NCI-H1436 (cell line): ENCODE results near the gene FASN.

Experiments used
- DNase-seq: peaks from one replicate; lab custom pipeline; 2025; lab: John Stamatoyannopoulos, UW

Gene FASN

DNA sequence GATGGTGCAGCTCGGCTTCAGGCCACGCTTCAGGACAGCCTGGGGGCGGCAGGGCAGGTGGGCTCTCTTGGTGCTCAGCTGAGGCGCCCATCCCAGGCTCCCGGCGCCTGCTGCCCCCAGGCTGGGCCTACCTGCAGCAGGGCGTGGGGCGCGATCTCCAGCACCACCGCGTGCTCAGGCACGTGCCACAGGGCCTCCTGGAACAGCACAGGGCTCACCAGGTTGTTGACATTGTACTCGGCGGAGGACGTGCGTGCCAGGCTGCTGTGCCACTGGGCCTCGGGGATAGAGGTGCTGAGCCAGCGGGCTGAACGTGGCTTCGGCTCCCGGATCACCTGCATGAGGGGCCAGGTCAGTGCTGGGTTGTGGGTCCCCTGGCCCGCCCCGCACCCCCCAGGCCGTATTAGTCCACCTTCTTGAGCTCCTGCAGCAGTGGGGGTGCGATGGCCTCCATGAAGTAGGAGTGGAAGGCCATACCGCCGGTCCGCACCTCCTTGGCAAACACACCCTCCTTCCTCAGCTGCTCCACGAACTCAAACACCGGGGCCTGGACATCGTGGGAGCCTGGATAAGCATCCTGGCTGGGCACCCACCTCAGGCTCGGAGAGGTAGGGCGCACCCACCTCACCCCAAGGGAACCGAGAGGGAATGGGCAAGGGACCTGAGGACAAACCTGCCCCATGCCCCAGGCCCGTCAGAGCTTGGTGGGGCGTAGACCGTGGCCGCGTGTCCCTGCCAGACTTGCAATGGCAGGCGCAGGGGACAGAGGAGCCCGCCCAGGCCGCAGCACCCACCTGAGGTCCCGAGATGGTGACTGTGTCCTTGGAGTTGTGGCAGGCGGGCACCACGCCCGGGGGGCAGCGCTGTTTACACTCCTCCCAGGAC, 9.0 kb downstream of the FASN start:
- DNase-seq: no peak

DNA sequence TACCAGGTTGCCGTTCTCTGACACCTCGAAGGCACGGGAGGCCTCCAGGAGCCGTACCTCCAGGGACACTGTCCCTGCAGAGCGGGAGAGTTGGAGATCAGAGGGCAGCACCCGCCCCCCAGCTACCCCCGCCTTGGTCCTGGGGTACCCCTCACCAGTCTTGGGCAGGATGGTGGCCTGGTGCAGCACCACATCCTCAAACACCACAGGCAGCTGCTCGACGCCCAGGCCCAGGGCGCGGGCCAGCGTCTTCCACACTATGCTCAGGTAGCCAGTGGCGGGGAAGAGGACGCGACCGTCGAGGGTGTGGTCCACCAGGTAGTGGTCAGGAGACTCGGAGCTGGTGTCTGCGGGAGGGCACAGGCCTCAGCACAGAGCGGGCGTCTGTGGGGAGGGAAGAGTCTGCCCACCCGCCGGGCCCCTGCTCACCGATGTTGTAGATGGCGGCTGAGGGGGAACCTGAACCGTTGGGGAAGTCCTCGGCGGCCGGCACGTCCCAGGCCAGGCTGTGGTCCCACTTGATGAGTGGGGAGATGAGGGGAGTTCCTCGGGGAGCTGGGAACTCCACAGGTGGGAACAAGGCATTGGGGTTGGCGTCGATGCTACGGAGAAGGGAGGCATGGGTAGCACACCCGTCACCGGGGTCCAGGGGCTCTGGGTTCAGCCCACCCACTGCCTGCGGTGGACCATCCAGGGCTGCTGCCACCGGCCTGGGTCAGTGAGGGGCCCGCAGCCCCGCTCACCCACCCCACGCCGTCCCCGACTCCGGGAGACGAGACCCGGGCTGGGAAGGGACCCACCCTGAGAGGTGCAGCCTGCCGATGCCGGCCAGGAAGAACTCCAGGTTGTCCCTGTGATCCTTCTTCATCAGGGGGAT, 9.8 kb downstream of the FASN start:
- no peak for DNase-seq

DNA sequence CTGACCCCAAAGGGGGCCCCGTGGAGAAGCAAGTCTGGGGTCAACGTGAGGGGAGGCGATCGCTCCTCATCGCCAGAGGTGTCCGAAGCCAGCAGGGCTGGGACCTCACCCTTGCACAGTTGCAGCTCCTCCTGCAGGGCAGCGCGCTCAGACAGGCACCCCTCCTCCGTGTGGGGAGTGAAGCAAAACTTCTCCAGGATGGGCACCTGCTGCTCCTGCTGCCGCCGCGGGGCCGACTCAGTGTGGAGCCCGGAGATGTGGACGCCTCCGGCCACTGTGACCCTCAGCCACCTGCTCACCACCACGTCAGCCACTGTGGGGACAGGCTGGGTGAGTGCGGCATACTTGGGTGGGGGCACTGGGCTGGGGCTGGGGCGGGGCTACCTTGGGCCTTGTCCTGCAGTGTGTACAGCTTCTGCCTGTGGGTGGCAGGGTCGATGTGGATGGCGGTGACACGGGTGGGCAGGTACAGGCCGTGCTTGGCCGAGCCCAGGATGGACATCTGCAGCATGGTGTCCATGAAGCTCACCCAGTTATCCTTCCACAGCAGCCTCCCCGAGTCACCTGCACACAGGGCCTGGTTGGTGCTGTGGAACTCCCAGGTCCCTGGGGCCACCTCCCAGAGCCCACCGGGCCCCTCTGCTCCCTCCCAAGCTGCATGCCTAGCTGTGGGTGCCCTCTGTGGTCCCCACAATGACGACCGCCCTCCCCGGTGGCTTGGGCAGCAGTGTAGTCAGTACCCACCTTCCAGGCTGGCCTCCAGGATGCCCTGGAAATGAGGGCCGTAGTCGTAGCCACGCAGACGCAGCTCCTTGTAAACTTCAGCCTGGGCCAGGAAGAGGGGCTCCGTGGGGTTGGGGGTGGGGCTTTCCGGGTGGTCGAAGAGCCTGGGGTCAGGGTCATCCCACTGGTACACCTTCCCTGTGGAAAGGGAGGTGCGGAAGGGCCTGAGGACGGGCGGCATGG, 10.8 kb downstream of the FASN start:
- no peak for DNase-seq

DNA sequence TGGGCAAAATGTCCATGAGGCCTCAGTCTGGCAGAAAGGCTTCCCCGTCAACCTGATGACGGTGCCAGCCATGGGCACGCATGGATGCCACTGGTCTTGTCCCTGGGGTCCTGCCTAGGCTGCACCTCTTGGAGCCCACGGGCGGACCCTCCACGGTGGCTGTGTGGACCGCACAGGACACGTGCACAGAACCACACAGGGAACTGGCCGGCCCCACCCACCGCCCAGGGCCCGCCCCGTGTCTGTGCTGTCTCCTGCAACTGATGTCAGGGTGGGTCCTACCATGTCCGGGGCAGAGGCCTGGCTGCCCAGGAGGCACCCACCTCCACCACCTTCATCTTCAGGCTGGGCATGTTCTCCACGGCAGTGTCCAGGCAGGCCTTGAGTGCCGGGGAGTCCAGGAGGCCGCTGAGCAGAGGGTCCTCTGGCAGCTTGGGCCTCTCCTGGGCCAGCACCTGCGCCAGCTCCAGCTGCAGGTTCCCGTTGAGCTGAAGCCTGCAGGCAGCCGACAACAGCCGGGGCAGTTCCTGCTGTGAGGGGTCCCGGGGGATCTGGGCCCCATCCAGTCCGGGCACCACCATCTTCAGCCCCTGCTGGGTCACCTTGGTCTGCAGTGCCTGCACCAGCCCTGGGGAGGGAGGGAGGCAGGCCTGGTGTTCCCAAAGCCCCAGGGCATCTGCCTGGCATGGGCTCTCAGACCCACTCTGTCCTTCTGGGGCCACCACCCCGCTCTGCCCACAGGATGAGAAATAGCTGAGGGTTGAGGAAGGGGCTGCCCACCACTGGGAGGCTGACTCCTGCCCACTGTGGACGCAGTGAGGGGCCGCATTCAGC, 11.9 kb downstream of the FASN start:
- no peak for DNase-seq

DNA sequence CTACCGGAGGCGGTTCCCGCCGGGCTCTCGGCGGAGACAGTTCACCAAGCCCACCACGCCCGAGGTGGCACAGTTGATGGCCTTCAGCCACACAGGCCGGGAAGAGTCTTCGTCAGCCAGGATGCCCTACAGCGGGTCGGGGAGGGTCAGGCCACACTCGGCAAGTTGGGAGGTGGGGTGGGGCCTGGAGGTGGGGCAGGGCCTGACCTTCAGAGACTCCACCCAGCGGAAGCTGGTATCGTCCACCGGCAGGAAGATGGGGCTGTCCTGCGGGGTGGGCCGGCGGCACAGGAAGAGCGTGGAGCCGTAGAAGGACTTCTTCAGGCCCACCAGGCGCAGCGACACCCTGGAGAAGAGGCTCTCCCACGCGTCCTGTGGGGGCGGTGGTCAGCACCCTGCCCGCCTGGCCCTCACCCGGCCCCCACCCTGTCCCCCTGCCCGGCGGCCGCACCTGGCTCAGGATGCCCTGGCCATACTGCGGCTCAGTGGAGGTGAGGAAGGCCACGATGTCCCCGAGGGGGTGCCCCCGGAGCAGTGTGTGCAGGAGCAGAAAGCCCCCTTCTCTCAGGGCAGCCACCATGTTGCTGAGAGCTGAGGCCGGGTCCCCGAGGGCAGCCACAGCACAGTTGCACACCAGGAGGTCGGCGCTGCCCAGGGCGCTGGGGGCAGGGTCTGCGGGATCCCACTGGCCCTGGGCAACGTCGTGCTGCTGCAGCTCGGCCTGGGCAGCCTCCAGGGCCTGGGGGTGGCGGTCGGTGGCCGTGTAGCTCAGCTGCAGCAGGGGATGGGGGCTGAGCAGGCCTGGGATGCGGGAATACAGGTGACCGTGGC, 12.8 kb downstream of the FASN start:
- DNase-seq: no peak

DNA sequence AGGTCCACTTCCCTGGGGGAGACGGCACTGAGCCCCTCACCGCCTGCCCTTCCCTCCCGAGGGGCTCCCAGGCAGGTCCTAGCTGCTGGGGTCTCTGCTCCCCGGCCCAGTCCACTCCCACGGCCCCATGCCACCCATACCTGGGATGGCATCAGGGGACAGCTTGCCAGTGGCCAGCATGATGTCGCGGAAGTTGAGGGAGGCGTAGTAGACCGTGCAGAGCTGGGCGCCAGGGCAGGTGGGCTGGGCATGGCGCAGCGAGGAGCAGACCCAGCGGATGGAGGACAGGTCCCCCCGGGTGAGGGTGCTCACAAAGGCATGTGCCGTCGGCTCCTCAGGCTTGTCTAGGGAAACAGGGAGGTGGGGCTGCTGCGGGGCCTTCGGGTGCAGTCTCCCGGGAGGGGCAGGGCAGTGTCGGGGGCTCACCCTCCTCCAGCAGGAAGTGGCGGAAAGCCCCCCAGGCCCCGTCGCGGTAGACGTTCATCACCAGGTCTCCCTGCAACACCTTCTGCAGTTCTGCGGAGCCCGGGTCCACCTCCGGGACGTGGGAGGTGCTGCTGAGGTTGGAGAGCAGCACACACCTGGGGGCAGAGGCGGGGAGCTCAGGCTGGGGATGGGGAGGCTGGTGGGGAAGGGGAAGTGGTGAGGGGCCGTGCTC, 13.5 kb downstream of the FASN start:
- no peak for DNase-seq

DNA sequence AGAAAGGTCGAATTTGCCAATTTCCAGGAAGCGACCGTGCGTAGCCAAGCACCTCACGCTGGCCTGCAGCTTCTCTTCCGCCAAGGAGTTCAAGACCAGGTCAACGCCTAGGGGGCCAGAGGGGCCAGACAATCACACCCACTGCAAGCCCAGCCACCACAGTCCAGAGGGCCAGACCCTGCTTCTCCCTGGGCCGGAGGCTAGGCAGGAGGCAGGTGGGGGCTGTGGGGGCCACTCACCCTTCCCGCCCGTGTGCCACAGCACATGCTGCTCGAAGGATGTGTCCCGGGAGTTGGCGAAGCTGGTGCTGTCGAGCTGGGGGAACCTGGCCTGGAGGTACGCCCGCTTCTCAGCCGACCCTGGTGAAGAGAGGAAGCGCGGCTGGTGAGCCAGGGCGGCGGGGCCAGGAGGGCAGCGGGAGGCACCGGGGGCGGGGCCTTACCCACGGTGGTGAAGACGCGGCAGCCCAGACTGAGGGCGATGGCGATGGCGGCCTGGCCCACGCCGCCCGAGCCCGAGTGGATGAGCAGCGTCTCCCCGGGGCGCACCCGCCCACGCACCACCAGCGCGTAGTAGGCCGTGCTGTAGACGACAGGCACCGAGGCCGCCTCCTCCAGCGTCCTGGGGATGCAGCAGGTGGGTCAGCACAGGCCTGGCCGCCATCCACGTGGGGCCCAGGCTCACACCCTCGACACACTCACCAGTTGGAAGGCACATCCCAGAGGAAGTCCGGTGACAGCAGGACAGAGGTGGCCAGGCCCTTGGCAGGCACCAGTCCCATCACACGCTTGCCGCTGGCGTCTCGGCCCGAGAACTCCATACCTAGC, 14.3 kb downstream of the FASN start:
- no peak for DNase-seq

DNA sequence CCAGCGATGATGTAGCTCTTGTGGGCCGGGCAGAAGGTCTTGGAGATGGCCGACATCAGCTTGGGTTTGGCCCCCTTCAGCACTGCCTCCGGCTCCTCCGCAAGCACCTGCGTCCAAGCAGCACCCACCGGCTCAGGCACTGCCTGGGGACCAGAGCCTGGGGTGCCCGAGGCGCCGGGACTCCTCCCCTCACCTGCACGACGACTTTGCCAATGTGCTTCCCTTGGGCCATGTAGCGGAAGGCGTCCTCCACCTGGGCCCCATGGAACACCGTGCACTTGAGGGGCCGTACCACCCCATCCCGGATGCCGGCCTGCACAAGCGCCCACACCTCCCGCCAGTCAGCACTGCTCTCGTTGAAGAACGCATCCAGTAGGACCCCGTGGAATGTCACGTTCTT, 15.0 kb downstream of the FASN start:
- DNase-seq: no peak

DNA sequence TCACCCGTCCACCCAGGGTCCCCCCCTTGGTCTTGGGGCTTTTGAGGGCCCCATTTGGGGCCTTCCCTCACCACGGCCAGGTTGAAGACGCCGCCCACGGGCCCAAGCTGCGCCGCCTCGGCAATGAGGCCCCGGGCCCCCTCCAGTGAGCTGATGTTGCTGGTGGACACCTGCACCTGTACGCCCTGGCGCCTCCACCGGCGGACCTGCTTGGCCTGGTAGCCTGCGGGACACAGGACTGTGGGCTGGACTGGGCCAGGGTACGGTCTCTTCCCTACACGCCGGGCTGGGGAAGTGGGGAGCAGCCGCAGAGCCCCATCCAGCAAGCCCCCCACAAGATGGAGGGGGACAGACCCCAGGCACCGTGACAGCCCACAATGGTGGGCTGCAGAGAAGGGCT, 15.6 kb downstream of the FASN start:
- DNase-seq: no peak

DNA sequence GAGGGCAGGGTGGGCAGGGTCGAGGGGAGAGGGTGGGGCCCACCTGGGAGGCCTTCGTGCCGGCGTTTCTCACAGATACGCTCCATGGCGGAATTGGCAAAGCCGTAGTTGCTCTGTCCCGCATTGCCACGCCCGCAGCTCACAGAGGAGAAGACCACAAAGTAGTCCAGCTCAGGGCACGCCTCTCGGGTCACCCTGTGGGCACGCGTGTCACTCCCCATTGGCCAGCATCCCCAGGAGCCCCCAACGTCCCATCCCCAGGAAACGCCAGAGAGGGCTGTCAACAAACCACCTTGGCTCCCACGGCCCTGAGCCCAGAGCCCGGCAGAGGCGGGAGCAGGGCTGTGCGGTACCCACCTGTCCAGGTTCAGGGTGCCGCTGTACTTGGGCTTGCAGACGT, 16.1 kb downstream of the FASN start:
- no peak for DNase-seq

DNA sequence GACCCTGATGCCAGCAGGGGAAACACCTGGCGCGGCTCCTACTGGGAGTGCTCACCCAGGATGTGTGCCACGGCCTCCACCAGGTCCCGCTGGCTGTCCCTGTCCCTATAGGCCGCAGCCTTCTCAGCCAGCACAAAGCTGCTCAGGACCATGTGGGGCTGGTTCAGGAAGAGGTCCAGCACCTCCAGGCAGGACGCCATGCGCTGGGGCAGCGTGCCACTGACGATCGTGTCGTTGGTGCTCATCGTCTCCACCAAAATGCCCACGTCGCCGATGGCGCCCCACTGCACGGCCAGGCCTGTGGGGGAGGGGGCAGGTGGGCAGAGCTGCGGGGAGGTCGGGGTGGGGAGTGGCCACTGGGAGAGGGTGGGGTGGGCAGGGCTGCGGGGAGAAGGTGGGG, 16.5 kb downstream of the FASN start:
- DNase-seq: no peak

DNA sequence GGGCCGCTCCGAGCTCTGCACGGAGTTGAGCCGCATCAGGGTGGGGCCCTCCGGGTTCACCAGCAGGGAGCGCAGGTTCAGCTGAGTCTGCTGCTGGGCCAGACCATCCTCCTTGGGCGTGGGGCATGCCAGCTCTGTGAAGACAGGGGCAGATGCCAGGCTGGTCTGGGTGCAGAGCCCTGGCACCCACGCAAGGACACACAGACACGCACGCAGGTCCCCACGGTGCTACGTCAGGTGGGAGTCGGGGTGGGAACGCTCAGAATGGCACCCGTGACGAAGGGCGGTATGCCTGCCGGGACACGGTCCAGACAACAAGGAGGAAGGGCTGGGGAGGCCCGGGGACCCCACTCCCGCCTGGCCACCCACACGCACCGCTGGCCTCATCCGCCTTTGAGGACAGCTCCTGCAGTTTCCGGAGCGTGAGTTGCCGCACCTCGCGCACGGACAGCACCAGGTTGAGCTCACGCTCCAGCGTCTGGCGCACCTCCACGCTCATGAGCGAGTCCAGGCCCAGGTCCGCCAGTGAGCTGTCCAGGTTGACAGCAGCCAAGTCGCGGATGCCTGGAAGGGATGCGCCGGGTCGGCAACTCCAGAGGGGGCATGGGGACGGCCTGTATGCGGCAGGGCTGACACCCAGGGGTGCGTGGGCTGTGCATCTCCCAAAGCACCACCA, 17.1 kb downstream of the FASN start:
- no peak for DNase-seq

DNA sequence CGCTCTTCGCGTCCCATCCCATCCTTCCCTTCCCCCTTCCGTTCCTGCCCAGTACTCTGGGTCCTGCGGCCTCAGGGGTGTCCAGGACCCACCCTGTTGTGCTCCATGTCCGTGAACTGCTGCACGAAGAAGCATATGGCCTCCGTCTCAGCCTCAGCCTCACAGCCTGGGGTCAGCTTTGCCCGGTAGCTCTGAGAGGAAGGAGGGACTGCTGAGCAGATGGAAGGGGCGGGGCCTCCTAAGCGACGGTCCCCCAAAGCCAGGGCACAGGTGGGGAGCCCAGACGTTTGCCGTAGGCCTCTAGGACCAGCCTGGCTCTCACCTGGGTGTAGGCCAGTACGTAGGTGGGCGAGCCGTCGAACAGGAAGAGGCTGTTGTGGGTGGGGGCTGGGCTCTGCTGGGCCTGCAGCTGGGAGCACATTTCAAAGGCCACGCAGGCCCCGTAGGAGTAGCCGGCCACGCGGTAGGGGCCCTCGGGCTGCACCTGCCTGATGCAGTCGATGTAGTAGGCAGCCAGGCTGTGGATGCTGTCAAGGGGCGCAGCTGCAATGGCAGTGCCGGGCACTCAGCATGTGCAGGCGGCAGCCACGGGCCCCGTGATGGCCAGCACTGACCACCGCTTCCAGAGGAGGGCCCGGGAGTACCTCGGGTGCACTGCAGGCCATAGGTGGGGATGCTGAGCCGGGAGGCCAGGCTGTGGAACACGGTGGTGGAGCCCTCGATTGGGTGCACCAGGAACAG, 17.8 kb downstream of the FASN start:
- DNase-seq: no peak

DNA sequence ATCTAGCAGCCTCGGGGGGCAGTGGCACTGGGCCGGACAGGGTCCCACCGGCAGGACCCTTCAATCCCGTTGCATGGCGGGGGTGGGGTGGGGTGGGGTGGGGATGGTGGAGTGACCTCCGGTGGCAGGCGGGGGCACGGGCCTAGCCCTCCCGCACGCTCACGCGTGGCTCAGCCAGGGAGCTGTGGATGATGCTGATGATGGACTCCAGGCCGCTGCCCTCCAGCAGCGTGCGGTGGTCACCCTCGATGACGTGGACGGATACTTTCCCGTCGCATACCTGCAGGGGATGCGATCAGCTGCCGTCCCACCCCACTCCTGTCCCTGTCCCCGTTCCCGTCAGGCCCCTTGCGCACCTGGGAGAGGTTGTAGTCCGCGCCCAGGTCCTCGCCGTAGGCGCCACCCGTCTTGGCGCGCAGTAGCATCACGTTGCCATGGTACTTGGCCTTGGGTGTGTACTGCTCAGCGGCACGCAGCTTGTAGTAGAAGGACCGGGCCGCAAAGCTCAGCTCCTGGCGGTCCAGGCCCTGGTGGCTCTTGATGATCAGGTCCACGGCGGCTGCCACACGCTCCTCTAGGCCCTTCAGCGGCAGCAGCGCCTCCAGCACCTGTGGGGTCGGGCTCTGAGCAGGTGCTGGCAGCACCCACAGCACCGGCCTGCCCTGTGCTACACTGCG, 18.9 kb downstream of the FASN start:
- DNase-seq: no peak

DNA sequence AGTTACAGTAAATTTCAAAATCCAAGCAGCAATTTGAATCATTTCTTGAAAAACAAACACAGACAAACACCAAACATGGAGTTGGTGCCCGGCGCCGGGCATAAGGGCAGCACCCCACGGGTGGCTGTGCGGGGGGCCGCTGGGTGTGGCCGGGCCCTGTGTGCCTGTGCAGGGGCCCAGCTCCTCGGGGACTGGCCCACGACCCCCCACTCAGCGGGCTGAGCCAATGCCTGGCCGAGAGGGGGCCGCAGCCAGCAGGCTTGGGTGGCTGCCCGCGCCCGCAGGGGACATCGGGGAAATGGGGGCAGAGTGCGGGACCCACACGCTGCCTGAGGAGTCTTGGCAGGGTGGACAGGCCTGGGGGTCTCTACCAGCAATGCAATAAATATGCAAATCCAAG, 19.6 kb downstream of the FASN start:
- no peak for DNase-seq

DNA sequence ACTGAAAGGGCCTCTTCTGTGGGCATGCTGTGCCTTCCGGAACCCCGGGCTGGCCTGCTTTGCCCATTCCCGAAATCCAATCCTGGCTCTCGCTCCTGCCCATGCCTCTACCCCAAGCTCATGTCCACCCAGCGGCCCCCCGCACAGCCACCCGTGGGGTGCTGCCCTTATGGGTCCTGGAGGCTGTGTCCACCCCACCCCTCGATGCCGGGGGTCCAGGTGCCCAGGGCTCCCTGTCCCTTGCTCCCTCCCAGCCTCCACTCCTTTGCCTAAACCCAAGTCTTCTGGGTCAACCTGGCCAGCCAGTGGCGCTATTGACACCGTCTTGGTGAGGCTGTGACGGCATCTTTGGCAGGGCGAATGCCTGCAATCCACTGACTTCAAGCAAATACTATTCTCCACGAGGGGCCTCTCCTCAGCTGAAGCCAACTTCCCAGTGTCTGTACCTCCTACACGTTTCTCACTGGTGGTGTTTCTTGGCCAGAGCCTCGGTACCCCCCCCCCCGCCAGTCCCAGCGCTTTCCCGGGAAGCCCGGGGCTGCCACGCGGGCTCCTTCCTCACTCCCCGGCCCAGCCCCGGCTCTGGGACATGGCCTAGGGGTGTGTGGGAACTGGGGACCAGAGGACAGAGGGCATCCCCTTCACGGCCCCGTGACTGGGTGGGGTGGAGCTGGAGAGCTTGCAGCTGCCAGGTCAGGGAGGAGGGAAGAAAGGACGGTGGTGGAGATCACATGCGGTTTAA, 20.2 kb downstream of the FASN start:
- DNase-seq: no peak
